T-helper 9 cell (primary cell): ENCODE results near the gene HOXB9.

Source experiments
- DNase-seq: peaks from one replicate; pipeline ENCODE4 v3.0.0-alpha.2; 2020

HOXB9 gene

GRCh38 chr17:48639136-48639535, 13.0 kb upstream of the HOXB9 start:
- no peak for DNase-seq

GRCh38 chr17:48637323-48638260, 11.4 kb upstream of the HOXB9 start:
- no peak for DNase-seq

- peak; percentile 67 for DNase-seq
These were observed 10.2 kb upstream of the HOXB9 start for GRCh38 chr17:48636177-48637018.

GRCh38 chr17:48634493-48635208, 8.5 kb upstream of the HOXB9 start:
- DNase-seq, result no peak

GRCh38 chr17:48633266-48633677, 7.1 kb upstream of the HOXB9 start:
- DNase-seq, result no peak

- no peak for DNase-seq
These were observed 6.6 kb upstream of the HOXB9 start for GRCh38 chr17:48632579-48633265.

- no peak for DNase-seq
These were observed 5.8 kb upstream of the HOXB9 start for GRCh38 chr17:48631693-48632578.

- no peak for DNase-seq
These were observed 5.0 kb upstream of the HOXB9 start for GRCh38 chr17:48630925-48631692.

GRCh38 chr17:48630009-48630924, 4.1 kb upstream of the HOXB9 start:
- no peak for DNase-seq

GRCh38 chr17:48629411-48629759, 3.2 kb upstream of the HOXB9 start:
- DNase-seq, result no peak

GRCh38 chr17:48628649-48629410, 2.7 kb upstream of the HOXB9 start:
- DNase-seq, result no peak

- no peak for DNase-seq
These were observed 1.7 kb upstream of the HOXB9 start for GRCh38 chr17:48627623-48628521.

GRCh38 chr17:48627118-48627597, 1.0 kb upstream of the HOXB9 start:
- no peak for DNase-seq

GRCh38 chr17:48625495-48626244, 488 bp downstream of the HOXB9 start:
- peak; percentile 32 for DNase-seq

GRCh38 chr17:48624544-48625494, 1.3 kb downstream of the HOXB9 start:
- peak; percentile 25 for DNase-seq
